ENCODE measurements around the gene GBX1. TPM values are rescaled to one million over a fixed set of nuclear protein-coding genes. Genes with fewer than 3 reads are reported as not detected.

The GBX1 gene
- total RNA-seq, 1 experiment from 2014 or later, result 0.41 TPM

GRCh38 chr7:151193203-151193978, 25.9 kb upstream of the GBX1 start:
- DNase-seq (ENCODE audit: low spot score), result no peak

GRCh38 chr7:151192002-151192539, 24.6 kb upstream of the GBX1 start:
- DNase-seq (ENCODE audit: low spot score), result no peak

GRCh38 chr7:151191544-151191943, 24.1 kb upstream of the GBX1 start:
- no peak for DNase-seq (ENCODE audit: low spot score)

- DNase-seq (ENCODE audit: low spot score), result no peak
These were observed 21.5 kb upstream of the GBX1 start for GRCh38 chr7:151189038-151189437.

GRCh38 chr7:151188252-151188542, 20.7 kb upstream of the GBX1 start:
- DNase-seq (ENCODE audit: low spot score), result no peak

- no peak for DNase-seq (ENCODE audit: low spot score)
These were observed 20.1 kb upstream of the GBX1 start for GRCh38 chr7:151187409-151188251.

GRCh38 chr7:151186640-151187408, 19.3 kb upstream of the GBX1 start, which contains the start of gene ASB10:
Gene ASB10 (minus strand): TSS chr7:151187250. CDS start chr7:151187130, 120 bp downstream.
- DNase-seq (ENCODE audit: low spot score), result no peak

GRCh38 chr7:151185762-151186639, 18.5 kb upstream of the GBX1 start:
- no peak for DNase-seq (ENCODE audit: low spot score)

- DNase-seq (ENCODE audit: low spot score), result no peak
These were observed 13.5 kb upstream of the GBX1 start for GRCh38 chr7:151181011-151181431.

- DNase-seq (ENCODE audit: low spot score), result no peak
These were observed 12.5 kb upstream of the GBX1 start for GRCh38 chr7:151179946-151180345.

- no peak for DNase-seq (ENCODE audit: low spot score)
These were observed 11.9 kb upstream of the GBX1 start for GRCh38 chr7:151179287-151179860.

GRCh38 chr7:151178831-151179230, 11.3 kb upstream of the GBX1 start:
- no peak for DNase-seq (ENCODE audit: low spot score)

- no peak for DNase-seq (ENCODE audit: low spot score)
These were observed 10.7 kb upstream of the GBX1 start for GRCh38 chr7:151178236-151178635.

- no peak for DNase-seq (ENCODE audit: low spot score)
These were observed 9.8 kb upstream of the GBX1 start for GRCh38 chr7:151177310-151177709.

GRCh38 chr7:151176401-151176800, 8.9 kb upstream of the GBX1 start:
- no peak for DNase-seq (ENCODE audit: low spot score)

GRCh38 chr7:151175793-151176311, 8.4 kb upstream of the GBX1 start:
- DNase-seq (ENCODE audit: low spot score), result no peak

GRCh38 chr7:151175047-151175792, 7.7 kb upstream of the GBX1 start:
- no peak for DNase-seq (ENCODE audit: low spot score)

- no peak for DNase-seq (ENCODE audit: low spot score)
These were observed 7.0 kb upstream of the GBX1 start for GRCh38 chr7:151174246-151175046.

Measured in A172 (cell line).